Hepatocyte (in vitro differentiated cells): ENCODE results near the gene KIF17.

Experiments
- CTCF ChIP-seq: fragments of 200-600 bp; sonication (generic); IDR thresholded peaks from 2 replicates; pipeline ENCODE4 v1.5.1; 2016; ENCODE audit warnings: antibody characterized with exemption, mild to moderate bottlenecking; ENCODE audit not compliant: poor library complexity
- EZH2 ChIP-seq: fragments of 200-600 bp; sonication (generic); IDR thresholded peaks from 2 replicates; pipeline ENCODE4 v1.6.1; 2016; ENCODE audit warnings: antibody characterized with exemption, mild to moderate bottlenecking, borderline replicate concordance
- EZH2phosphoT487 ChIP-seq: fragments of 200-600 bp; sonication (generic); IDR thresholded peaks from one replicate; pipeline ENCODE4 v1.6.1; 2018; ENCODE audit warnings: antibody characterized with exemption, mild to moderate bottlenecking, low read depth, moderate library complexity; ENCODE audit not compliant: unreplicated experiment, severe bottlenecking

- TF ChIP-seq CTCF (no peak), EZH2phosphoT487 (no peak), EZH2 (no peak)
These were observed 17.1 kb downstream of the KIF17 start for GRCh38 chr1:20700636-20701215.
